Activated CD4-positive, alpha-beta T cell treated with anti-CD3 and anti-CD28 coated beads for 24 hours (primary cell): ENCODE results near the gene BDKRB2.

Experiments
- DNase-seq, 2 donors: peaks; one replicate each; pipeline ENCODE4 v3.0.0-alpha.2; 2020; ENCODE audit warnings: low read depth in 2 of 2

BDKRB2 gene

GRCh38 chr14:96204151-96205058 lies at the start of gene BDKRB2:
BDKRB2 (plus strand) TSS chr14:96204839; CDS start chr14:96237108, 32,269 bp downstream.
- peak in 1 of 2 donors; percentile 12 for DNase-seq

- DNase-seq, result no peak
Measured at GRCh38 chr14:96154900-96155299, 49.7 kb upstream of the BDKRB2 start.

DNA sequence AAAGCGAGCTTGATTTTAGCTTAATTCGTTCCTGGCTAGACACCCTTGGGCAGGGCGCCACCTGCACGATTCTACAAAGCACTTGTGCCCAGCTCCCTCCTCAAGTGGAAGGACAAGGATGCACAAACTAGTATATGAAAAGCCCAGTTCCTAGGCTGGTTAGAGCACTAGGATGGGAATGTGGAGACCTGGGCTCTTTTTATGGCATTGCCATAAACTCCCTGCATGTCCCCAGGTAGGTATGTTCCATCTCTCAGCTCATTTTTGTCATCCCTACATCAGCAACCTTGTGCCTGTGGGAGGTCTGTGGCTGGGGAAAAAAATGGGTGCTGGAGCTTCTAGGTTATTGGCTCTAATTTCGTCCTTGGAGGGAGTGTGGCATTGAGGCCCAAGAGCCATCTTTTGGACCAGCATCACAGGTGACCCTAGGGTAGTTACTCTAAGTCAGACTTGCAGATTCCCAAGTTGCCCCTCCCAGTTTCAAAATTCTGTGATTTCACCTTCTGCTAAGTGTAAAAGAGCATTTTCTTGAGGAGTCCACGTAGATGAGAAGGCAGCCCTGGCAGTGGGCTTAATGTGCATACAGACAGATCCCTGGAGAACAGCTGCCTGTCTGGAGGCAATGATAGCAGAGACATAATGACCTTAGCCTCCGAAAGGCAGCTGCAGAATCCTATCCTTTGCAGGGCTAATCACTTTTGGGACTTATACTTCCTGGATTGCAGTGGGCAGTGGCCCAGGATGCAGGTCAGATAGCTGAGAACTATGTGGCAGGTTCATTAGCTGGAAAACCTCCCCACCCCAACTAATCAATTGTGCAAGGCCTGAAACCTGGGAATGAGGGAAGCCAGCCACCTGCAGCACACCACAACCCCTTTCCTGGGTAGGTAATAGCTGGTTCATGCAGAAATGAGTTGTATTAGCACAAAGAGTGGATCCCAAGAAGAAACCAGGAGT lies 47.6 kb upstream of the BDKRB2 start:
- no peak for DNase-seq

DNA sequence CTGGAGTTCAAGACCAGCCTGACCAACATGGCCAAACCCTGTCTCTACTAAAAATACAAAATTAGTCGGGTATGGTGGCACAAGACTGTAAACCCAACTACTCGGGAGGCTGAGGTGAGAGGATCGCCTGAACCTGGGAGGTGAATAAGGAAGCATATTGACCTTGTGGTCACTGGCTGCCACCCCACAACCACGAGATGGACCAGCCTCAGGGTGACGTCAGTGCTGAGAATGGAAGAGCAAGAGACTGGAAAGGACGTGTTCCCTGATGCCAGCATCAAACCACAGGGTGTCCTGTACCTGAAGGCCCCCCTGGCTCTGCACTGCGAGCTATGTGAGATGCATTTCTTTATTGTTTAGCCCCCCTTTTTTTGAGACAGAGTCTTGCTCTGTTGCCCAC lies 45.9 kb upstream of the BDKRB2 start:
- DNase-seq, result no peak

- no peak for DNase-seq
Measured at GRCh38 chr14:96160076-96160912, 44.3 kb upstream of the BDKRB2 start.

DNA sequence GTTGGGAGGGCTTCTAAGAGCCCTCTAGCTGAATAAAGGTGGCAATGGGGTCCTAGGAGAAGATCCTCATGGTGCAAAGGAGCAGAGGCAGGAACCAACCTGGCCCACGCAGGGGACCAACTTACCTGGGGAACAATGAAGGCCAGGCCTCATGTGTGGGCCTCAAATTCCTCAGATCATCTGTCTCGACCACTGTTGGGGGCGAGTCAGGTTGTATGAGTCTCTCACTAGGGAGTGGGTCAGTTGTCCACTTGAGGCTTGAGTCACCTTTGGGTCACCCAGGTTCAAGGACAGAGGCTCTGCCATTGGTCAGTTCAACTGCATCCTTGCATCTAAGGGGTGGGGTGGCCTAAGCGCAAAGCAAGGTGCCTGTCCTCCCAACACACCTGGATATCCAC lies 43.7 kb upstream of the BDKRB2 start:
- no peak for DNase-seq

DNA sequence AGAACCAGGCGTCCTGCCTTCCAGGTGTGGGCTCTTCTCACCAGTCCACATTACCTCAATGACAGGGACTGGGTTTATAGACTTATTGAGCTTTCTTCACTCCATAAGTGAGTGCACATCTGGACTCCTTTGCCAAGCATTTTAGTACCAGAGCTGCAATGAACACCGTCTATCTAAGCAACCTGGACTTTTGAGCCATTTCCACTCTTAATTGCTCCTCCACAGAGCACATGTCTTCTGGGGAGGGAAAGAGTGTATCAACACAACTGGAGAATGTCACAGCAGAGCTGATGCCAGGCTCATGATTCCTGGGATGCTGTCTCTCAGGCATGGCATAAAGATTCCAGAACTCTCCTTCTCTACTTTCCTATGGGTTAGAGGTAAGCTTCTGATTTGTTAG lies 43.0 kb upstream of the BDKRB2 start:
- no peak for DNase-seq

DNA sequence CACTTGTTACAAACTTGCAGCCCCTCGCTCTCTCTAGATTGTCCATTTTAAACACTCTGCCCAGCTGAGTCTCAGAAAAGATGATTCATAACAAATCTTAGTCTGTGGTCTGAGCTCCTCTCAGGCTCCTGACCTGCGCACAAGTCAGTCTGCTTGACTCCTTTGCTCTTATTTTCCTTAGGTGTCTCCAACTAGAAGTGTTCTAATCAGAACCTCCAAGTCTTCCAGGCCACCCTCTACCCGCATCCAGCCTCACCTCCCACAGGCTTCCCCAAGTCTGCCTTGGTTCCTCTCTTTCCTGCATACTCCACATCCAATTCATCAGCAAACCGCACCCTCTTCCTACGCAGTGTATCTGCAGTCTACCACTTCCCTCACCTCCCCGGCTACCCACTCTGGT lies 42.4 kb upstream of the BDKRB2 start:
- DNase-seq, result no peak

- no peak for DNase-seq
Measured at GRCh38 chr14:96162741-96163140, 41.9 kb upstream of the BDKRB2 start.

- no peak for DNase-seq
Measured at GRCh38 chr14:96164861-96165490, 39.7 kb upstream of the BDKRB2 start.

DNA sequence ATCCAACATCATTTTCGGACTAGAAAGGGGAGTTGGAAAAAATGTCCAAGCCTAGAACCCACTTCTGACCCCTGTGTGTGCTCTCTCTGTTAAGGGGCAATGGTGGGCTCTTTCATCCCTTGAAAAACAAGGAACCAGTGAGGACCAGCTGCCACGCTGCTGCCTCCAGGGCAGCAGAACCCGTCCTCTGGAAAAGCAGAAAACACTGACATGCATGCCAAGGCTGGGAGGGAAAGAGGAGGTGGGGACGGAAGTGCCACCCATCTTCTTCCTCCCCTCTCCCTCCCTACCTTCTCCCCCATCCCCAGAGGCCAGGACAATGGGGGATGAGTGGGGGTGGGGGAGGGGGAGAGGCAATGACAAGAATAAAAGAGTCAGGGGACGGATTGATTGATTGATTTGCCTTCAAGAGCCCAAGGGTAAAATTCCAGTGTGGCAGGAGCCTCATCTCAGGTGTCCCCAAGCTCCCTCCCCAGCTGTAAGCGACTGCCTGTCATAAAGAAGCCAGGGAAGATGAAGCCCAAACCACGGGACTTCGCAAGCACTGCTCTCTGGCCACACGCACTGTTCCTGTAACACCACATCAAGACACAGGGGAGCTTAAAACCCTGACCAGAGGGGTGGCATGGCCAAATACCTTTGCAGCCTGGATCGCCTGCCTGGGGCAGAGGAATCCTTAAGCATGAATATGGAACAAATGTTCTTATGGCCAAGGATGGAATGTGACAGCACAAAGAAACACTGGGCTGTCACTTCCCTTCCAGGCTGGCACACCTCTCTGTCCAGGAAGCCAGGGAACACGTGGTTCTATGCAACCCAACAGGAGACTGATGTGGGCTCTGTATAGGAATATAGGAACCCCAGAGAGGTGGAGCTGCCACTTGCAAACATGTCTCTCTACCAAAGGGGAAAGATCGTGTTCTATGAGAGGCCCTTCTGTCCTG lies 38.9 kb upstream of the BDKRB2 start:
- DNase-seq, result no peak

GRCh38 chr14:96166461-96167223 lies 38.0 kb upstream of the BDKRB2 start:
- no peak for DNase-seq

DNA sequence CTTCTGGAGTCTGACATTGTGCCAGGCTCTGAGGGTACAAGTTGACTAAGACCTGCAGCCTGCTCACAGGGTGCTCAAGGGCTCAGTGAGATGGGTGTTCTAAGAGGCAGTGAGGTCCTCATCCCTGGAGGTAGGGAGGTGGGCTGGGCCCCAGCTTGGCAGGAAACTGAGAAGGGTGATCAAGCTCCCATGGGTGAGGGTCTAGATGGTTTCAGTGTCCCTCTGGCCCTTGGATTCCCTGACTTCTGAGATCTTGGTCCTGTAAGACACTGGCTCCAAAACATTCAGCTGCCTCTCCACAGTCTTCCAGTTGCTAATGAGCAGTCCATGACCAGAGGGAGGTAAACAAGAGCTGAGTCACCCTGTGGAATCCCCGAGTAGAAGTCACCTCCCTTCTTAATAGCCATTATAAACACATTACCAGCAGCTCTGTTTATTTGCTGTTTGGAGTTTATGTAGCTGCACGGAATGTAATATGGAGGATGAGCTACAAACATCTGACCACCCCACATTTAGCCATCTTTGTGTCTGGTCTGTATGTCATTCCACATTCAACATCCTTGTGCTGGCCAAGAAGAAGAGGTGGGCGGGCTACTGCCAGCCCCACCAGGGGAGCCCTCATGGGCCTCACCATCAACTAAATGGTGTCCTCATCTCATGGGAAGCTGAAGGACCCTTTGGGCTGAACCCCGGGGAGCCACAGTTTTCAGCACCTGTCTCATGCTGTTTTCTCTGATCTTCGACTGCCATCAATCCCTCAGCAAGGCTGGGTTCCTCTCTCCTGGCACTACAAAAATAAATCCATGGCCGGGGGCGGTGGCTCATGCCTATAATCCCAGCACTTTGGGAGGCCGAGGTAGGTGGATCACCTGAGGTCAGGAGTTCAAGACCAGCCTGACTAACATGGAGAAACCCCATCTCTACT lies 37.2 kb upstream of the BDKRB2 start:
- no peak for DNase-seq

DNA sequence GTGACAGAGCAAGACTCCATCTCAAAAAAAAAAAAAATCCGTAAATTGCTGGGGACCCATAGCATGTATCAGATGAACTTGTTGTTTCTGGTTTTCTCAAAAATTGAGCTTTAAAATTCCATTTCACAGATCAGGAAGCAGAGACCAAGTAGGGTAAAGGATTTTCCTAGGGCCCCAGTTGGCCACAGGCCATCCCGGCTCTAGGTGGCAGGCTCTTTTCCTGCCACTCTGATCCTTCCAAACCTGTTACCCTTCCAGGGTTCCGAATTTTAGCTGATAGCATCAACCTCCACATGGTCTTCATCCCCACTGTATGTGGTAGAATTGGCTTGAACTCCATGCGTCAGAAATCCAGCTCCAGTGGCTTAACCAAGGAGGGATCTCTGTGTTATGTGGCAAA lies 36.1 kb upstream of the BDKRB2 start:
- no peak for DNase-seq

GRCh38 chr14:96170961-96171592 lies 33.6 kb upstream of the BDKRB2 start:
- DNase-seq, result no peak

GRCh38 chr14:96173636-96174475 lies 30.8 kb upstream of the BDKRB2 start:
- no peak for DNase-seq

DNA sequence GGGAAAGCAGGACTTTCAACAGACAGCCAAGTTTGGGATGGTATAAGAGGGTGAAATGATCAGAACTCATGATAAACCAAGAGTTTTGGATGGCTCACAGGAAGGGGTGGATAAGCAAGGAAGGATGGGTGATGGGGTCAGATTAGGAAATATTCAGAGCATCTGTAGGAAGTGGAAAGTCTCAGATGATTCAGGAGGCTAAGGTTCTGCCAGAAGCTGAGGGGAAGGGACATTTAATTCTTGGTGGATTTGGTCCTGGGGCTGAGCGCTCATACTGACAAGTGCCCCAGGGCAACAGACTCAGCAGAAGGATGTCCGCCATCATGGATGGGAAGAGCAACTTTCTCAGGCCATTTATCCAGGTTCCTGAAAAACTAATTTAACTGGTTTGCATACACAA lies 28.4 kb upstream of the BDKRB2 start:
- DNase-seq, result no peak
